H9 (cell line): Measurements from ENCODE around the gene MCCC1. TPM values are rescaled to one million over a fixed set of nuclear protein-coding genes. Genes with fewer than 3 reads are reported as not detected.

Experiments
- DNase-seq: peaks from one replicate; pipeline ENCODE4 v3.0.0-alpha.2; 2017
- H2AFZ ChIP-seq: one replicate; pipeline ENCODE4 v1.6.1; 2013; ENCODE audit warnings: mild to moderate bottlenecking, low read length, control low read depth, moderate library complexity
- H2AK5ac ChIP-seq: 2 replicates; pipeline ENCODE4 v1.6.1; 2013; ENCODE audit warnings: low read length, control low read depth, mixed read lengths; ENCODE audit not compliant: insufficient read length
- H2BK120ac ChIP-seq: one replicate; pipeline ENCODE4 v1.6.1; 2013; ENCODE audit warnings: low read depth, mild to moderate bottlenecking, low read length, control low read depth, inconsistent platforms; ENCODE audit not compliant: poor library complexity, severe bottlenecking
- H2BK12ac ChIP-seq: 2 replicates; pipeline ENCODE4 v1.6.1; 2013; ENCODE audit warnings: low read length, control low read depth, mixed read lengths, low read depth; ENCODE audit not compliant: insufficient read length
- H2BK15ac ChIP-seq: 2 replicates; pipeline ENCODE4 v1.6.1; 2013; ENCODE audit warnings: low read depth, low read length, control low read depth
- H2BK20ac ChIP-seq: one replicate; pipeline ENCODE4 v1.6.1; 2013; ENCODE audit warnings: low read depth, mild to moderate bottlenecking, low read length, control low read depth, inconsistent platforms; ENCODE audit not compliant: poor library complexity, severe bottlenecking
- H2BK5ac ChIP-seq: 2 replicates; pipeline ENCODE4 v1.6.1; 2013; ENCODE audit warnings: low read length, control low read depth, mixed read lengths; ENCODE audit not compliant: insufficient read length
- H3K14ac ChIP-seq: 2 replicates; pipeline ENCODE4 v1.6.1; 2013; ENCODE audit warnings: low read length, control low read depth; ENCODE audit not compliant: insufficient read depth
- H3K18ac ChIP-seq: 2 replicates; pipeline ENCODE4 v1.6.1; 2013; ENCODE audit warnings: low read depth, mild to moderate bottlenecking, mixed read lengths, low read length, control low read depth; ENCODE audit not compliant: insufficient read length
- H3K23ac ChIP-seq: 2 replicates; pipeline ENCODE4 v1.6.1; 2013; ENCODE audit warnings: low read length, control low read depth, mixed read lengths, low read depth; ENCODE audit not compliant: insufficient read length
- H3K23me2 ChIP-seq: 2 replicates; pipeline ENCODE4 v1.6.1; 2013; ENCODE audit warnings: low read depth, mild to moderate bottlenecking, mixed read lengths, low read length, control low read depth; ENCODE audit not compliant: insufficient read length, poor library complexity, severe bottlenecking
- H3K27ac ChIP-seq: 2 replicates; pipeline ENCODE4 v1.5.1; 2013; ENCODE audit warnings: low read length, control low read depth, mixed read lengths, low read depth; ENCODE audit not compliant: insufficient read length
- H3K27me3 ChIP-seq: 2 replicates; pipeline ENCODE4 v1.6.1; 2013; ENCODE audit warnings: low read length, control low read depth, inconsistent platforms; ENCODE audit not compliant: insufficient read depth
- H3K4ac ChIP-seq: 2 replicates; pipeline ENCODE4 v1.6.1; 2013; ENCODE audit warnings: low read depth, mild to moderate bottlenecking, control low read depth, inconsistent platforms, low read length, moderate library complexity
- H3K4me1 ChIP-seq: 2 replicates; pipeline ENCODE4 v1.6.1; 2013; ENCODE audit warnings: low read length, control low read depth, inconsistent platforms; ENCODE audit not compliant: insufficient read depth
- H3K4me2 ChIP-seq: 2 replicates; pipeline ENCODE4 v1.6.1; 2013; ENCODE audit warnings: low read length, control low read depth, mixed read lengths; ENCODE audit not compliant: insufficient read length, insufficient read depth
- H3K56ac ChIP-seq: 2 replicates; pipeline ENCODE4 v1.6.1; 2013; ENCODE audit warnings: low read depth, mild to moderate bottlenecking, mixed read lengths, low read length, control low read depth; ENCODE audit not compliant: insufficient read length
- H3K79me1 ChIP-seq: 2 replicates; pipeline ENCODE4 v1.6.1; 2013; ENCODE audit warnings: low read depth, mild to moderate bottlenecking, moderate library complexity, low read length, control low read depth, inconsistent platforms; ENCODE audit not compliant: insufficient read depth, poor library complexity, severe bottlenecking
- H3K79me2 ChIP-seq: 2 replicates; pipeline ENCODE4 v1.6.1; 2013; ENCODE audit warnings: low read length, control low read depth, inconsistent platforms; ENCODE audit not compliant: insufficient read depth
- H3K9ac ChIP-seq: 2 replicates; pipeline ENCODE4 v1.6.1; 2013; ENCODE audit warnings: low read length, control low read depth, mixed read lengths; ENCODE audit not compliant: insufficient read length; ENCODE audit errors: extremely low read depth
- H3K9me3 ChIP-seq: one replicate; pipeline ENCODE4 v1.6.1; 2013; ENCODE audit warnings: low read depth, low read length, inconsistent platforms; ENCODE audit not compliant: control insufficient read depth
- H3T11ph ChIP-seq: one replicate; pipeline ENCODE4 v1.6.1; 2013; ENCODE audit warnings: mild to moderate bottlenecking, low read length, control low read depth, inconsistent platforms
- H4K20me1 ChIP-seq: one replicate; pipeline ENCODE4 v1.6.1; 2013; ENCODE audit not compliant: control insufficient read depth, insufficient read length, insufficient read depth
- H4K5ac ChIP-seq: 2 replicates; pipeline ENCODE4 v1.6.1; 2013; ENCODE audit warnings: low read depth, mild to moderate bottlenecking, mixed read lengths, low read length, control low read depth; ENCODE audit not compliant: insufficient read length
- H4K8ac ChIP-seq: replicated peaks from 2 replicates; pipeline ENCODE4 v1.6.1; 2013; ENCODE audit warnings: low read length, control low read depth, mixed read lengths, low read depth; ENCODE audit not compliant: insufficient read length
- H4K91ac ChIP-seq: 2 replicates; pipeline ENCODE4 v1.6.1; 2013; ENCODE audit warnings: low read depth, mild to moderate bottlenecking, moderate library complexity, mixed read lengths, low read length, control low read depth; ENCODE audit not compliant: insufficient read length
- H3K27ac Mint-ChIP-seq, 3 experiments: 2 replicates in 2 of 3; 3 replicates in 1 of 3; pipeline ENCODE4 v1.8.0; 2020 to 2021; ENCODE audit warnings: mixed read lengths in 3 of 3, mild to moderate bottlenecking in 1 of 3, moderate library complexity in 1 of 3
- H3K27me3 Mint-ChIP-seq: 2 replicates; pipeline ENCODE4 v1.8.0; 2021; ENCODE audit warnings: low read depth, mild to moderate bottlenecking, moderate library complexity, mixed read lengths
- H3K36me3 Mint-ChIP-seq, 3 experiments: 2 replicates in 2 of 3; 3 replicates in 1 of 3; pipeline ENCODE4 v1.8.0; 2020 to 2021; ENCODE audit warnings: low read depth in 3 of 3, mixed read lengths in 3 of 3; ENCODE audit not compliant: insufficient read depth in 1 of 3
- H3K4me1 Mint-ChIP-seq, 2 experiments: 2 replicates each; pipeline ENCODE4 v1.8.0; 2020; ENCODE audit warnings: mixed read lengths in 2 of 2
- H3K4me3 Mint-ChIP-seq, 2 experiments: 2 replicates in 1 of 2; 3 replicates in 1 of 2; pipeline ENCODE4 v1.8.0; 2020 to 2021; ENCODE audit warnings: mild to moderate bottlenecking in 2 of 2, mixed read lengths in 2 of 2, moderate library complexity in 1 of 2
- H3K9me3 Mint-ChIP-seq, 2 experiments: 2 replicates in 1 of 2; 3 replicates in 1 of 2; pipeline ENCODE4 v1.8.0; 2020; ENCODE audit warnings: mild to moderate bottlenecking in 2 of 2, mixed read lengths in 2 of 2, moderate library complexity in 1 of 2
- WGBS: extraction: QIAGEN DNeasy Blood & Tissue Kit; methylation state at CpG from one replicate; pipeline ENCODE4 v1.1.7; 2013; ENCODE audit warnings: missing lambda C conversion rate, low lambda C conversion rate, mixed read lengths; ENCODE audit not compliant: insufficient read length; ENCODE audit errors: extremely low coverage; 5-methylcytosine and 5-hydroxymethylcytosine counted together
- total RNA-seq: library from RNA; stranded (reverse); gene quantifications from 2 replicates; pipeline ENCODE4 v1.2.1, GENCODE V29; 2021
- TF ChIP-seq, protein P1 (sequence below): fragments of 200-600 bp; sonication (generic); conservative IDR thresholded peaks from 3 replicates; pipeline ENCODE4 v1.8.0; 2021; ENCODE audit warnings: antibody characterized with exemption, mild to moderate bottlenecking

Gene MCCC1
- total RNA-seq, 1 experiment from 2014 or later, result 18.3 TPM

DNA sequence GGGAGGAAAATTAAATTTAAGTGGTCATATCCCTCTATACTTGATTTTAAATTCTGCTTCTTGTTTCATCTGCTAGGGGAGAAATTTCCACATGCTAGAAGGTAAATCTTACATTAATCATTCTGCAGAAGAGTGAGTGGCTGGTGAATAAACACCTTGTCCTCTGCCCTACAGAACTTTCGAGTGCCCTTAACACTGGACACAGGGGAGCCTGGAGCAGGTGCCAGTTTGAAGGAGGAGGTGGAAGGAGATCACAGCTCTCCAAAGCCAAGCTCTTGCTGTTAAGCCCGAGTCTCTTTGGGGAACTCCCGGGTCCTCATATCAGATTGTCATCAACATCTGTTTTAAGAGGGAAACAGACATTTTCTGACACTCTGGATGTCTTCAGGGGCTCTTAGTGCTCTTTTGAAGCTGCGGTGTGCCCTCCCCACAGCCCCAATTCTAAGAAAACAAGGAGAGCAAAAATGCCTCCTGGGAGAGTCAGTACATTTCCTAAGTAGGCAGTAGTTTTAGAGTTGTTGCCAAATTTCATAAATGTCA lies 32.0 kb upstream of the MCCC1 start:
- Histone ChIP-seq H3T11ph (no peak overlapping the region), H2BK5ac (no peak overlapping the region), H3K23me2 (no peaks in the 10 kb centered on the region), H3K4ac (no peak overlapping the region), H3K27me3 (no peaks in the 10 kb centered on the region), H3K9me3 (no peaks in the 10 kb centered on the region), H3K79me1 (no peaks in the 10 kb centered on the region), H3K27ac (no peak overlapping the region), H2BK120ac (no peak overlapping the region), H4K8ac (no peak overlapping the region), H2BK15ac (no peak overlapping the region), H3K4me2 (no peak overlapping the region), H4K5ac (no peak overlapping the region), H4K20me1 (no peaks in the 10 kb centered on the region), H3K56ac (no peak overlapping the region), H3K9ac (no peak overlapping the region), H3K14ac (no peak overlapping the region), H2AK5ac (no peak overlapping the region), H4K91ac (no peak overlapping the region), H2BK20ac (no peak overlapping the region), H3K79me2 (no peaks in the 10 kb centered on the region), H2BK12ac (no peak overlapping the region), H2AFZ (no peak overlapping the region), H3K23ac (no peak overlapping the region), H3K18ac (no peak overlapping the region), H3K4me1 (no peaks in the 10 kb centered on the region)
- no CpG with 5 or more reads among the region's 4 CpGs for WGBS
- H3K4me3 Mint-ChIP-seq, result no peak overlapping the region
- H3K4me1 Mint-ChIP-seq, result peaks cover 8 to 13% of the 10 kb centered on the region in 2 experiments
- H3K27ac Mint-ChIP-seq, result no peak overlapping the region
- H3K36me3 Mint-ChIP-seq, result peaks cover 4 to 22% (median 10%) of the 10 kb centered on the region in 3 experiments; a peak in 5 of 7 replicates
- peaks cover 20 to 24% of the 10 kb centered on the region in 2 experiments for H3K9me3 Mint-ChIP-seq
- H3K27me3 Mint-ChIP-seq, result peaks cover 4% of the 10 kb centered on the region
- TF ChIP-seq, protein P1, sequence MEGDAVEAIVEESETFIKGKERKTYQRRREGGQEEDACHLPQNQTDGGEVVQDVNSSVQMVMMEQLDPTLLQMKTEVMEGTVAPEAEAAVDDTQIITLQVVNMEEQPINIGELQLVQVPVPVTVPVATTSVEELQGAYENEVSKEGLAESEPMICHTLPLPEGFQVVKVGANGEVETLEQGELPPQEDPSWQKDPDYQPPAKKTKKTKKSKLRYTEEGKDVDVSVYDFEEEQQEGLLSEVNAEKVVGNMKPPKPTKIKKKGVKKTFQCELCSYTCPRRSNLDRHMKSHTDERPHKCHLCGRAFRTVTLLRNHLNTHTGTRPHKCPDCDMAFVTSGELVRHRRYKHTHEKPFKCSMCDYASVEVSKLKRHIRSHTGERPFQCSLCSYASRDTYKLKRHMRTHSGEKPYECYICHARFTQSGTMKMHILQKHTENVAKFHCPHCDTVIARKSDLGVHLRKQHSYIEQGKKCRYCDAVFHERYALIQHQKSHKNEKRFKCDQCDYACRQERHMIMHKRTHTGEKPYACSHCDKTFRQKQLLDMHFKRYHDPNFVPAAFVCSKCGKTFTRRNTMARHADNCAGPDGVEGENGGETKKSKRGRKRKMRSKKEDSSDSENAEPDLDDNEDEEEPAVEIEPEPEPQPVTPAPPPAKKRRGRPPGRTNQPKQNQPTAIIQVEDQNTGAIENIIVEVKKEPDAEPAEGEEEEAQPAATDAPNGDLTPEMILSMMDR, result no peak
- DNase-seq, result no peak
